H1 (cell line): ENCODE data around the gene DEDD. TPM values are rescaled to one million over a fixed set of nuclear protein-coding genes. Genes with fewer than 3 reads are reported as not detected.
A peak's percentile ranks its signal among the peaks of the same experiment; 100 is the strongest.

Experiments used
- CTCF ChIA-PET: fragments of 300-600 bp; sonication (Branson Sonifier 250); formaldehyde crosslinking; loops from one replicate; lab custom pipeline; 2021; ENCODE audit not compliant: partially characterized antibody; lab: Charles Lee
- POLR2A ChIA-PET: fragments of 300-600 bp; sonication (Branson Sonifier 250); formaldehyde crosslinking; loops from one replicate; lab custom pipeline; 2021; ENCODE audit warnings: inconsistent platforms; ENCODE audit not compliant: partially characterized antibody; lab: Charles Lee
- DNase-seq, 2 experiments: peaks; one replicate each; pipeline versions ENCODE4 v3.0.0 to v3.0.0-alpha.2; 2010 to 2022; ENCODE audit warnings: low spot score in 2 of 2, low read depth in 1 of 2, mixed read lengths in 1 of 2
- FAIRE-seq: peaks from 2 replicates; lab custom pipeline; 2011; peaks lifted over from hg19 to GRCh38; lab: Jason Lieb, UNC
- H2AFZ ChIP-seq: 2 replicates; pipeline ENCODE4 v1.8.1; 2012; ENCODE audit warnings: low read length, inconsistent platforms
- H2AK5ac ChIP-seq: 2 replicates; pipeline ENCODE4 v1.6.1; 2013; ENCODE audit warnings: low read depth, low read length
- H2BK120ac ChIP-seq: replicated peaks from 2 replicates; pipeline ENCODE3; 2013; ENCODE audit warnings: low read depth, low read length, inconsistent platforms
- H2BK12ac ChIP-seq: 2 replicates; pipeline ENCODE4 v1.6.1; 2013; ENCODE audit warnings: low read depth, low read length
- H2BK15ac ChIP-seq: 2 replicates; pipeline ENCODE4 v1.6.1; 2013; ENCODE audit warnings: low read length
- H2BK20ac ChIP-seq: 2 replicates; pipeline ENCODE4 v1.6.1; 2013; ENCODE audit warnings: low read length
- H2BK5ac ChIP-seq: 2 replicates; pipeline ENCODE4 v1.6.1; 2013; ENCODE audit warnings: low read depth, low read length
- H3K14ac ChIP-seq: 2 replicates; pipeline ENCODE4 v1.6.1; 2013; ENCODE audit warnings: inconsistent platforms; ENCODE audit not compliant: insufficient read length
- H3K18ac ChIP-seq: 2 replicates; pipeline ENCODE4 v1.6.1; 2013; ENCODE audit warnings: low read length; ENCODE audit errors: extremely low read depth
- H3K23ac ChIP-seq: 2 replicates; pipeline ENCODE4 v1.6.1; 2013; ENCODE audit warnings: inconsistent platforms; ENCODE audit not compliant: insufficient read length
- H3K23me2 ChIP-seq: 2 replicates; pipeline ENCODE4 v1.6.1; 2013; ENCODE audit warnings: low read depth, low read length
- H3K27ac ChIP-seq: 2 replicates; pipeline ENCODE4 v1.6.1; 2011; ENCODE audit warnings: low read depth, low read length, inconsistent platforms
- H3K27me3 ChIP-seq, 4 experiments: replicated peaks in 1 of 4; 1 replicate in 1 of 4; 2 replicates in 3 of 4; pipeline versions ENCODE4 v1.6.1 to v1.8.1; 2011 to 2013; ENCODE audit warnings: low read length in 3 of 4, mild to moderate bottlenecking in 3 of 4, inconsistent platforms in 2 of 4, mixed read lengths in 2 of 4, moderate library complexity in 1 of 4; ENCODE audit not compliant: control insufficient read depth in 3 of 4, insufficient read depth in 3 of 4; ENCODE audit errors: extremely low read depth in 1 of 4
- H3K36me3 ChIP-seq, 4 experiments: 2 replicates each; pipeline versions ENCODE4 v1.6.1 to v1.8.1; 2011 to 2013; ENCODE audit warnings: mild to moderate bottlenecking in 4 of 4, low read length in 3 of 4, moderate library complexity in 2 of 4, control low read depth in 1 of 4, inconsistent platforms in 1 of 4; ENCODE audit not compliant: insufficient read depth in 4 of 4, control insufficient read depth in 2 of 4
- H3K4ac ChIP-seq: replicated peaks from 2 replicates; pipeline ENCODE3; 2013; ENCODE audit warnings: low read length, low read depth, mixed read lengths, inconsistent platforms; ENCODE audit not compliant: insufficient read length
- H3K4me1 ChIP-seq, 4 experiments: replicated peaks in 1 of 4; 1 replicate in 1 of 4; 2 replicates in 3 of 4; pipeline versions ENCODE4 v1.6.1 to v1.8.1; 2011 to 2013; ENCODE audit warnings: low read length in 3 of 4, inconsistent platforms in 2 of 4, mixed read lengths in 1 of 4; ENCODE audit not compliant: insufficient read depth in 4 of 4, control insufficient read depth in 3 of 4
- H3K4me2 ChIP-seq, 2 experiments: 2 replicates each; pipeline versions ENCODE4 v1.6.1 to v1.8.1; 2011 to 2013; ENCODE audit warnings: low read depth in 2 of 2, low read length in 2 of 2, control low read depth in 1 of 2, inconsistent platforms in 1 of 2, mild to moderate bottlenecking in 1 of 2; ENCODE audit not compliant: insufficient read depth in 1 of 2
- H3K4me3 ChIP-seq, 4 experiments: fragments of 200-600, 300-600 bp in 1 of 4; sonication (generic), shearing (Covaris generic), sonication (Bioruptor Twin) in 1 of 4; 2 replicates each; pipeline versions ENCODE4 v1.5.1 to v1.8.1; 2011 to 2016; ENCODE audit warnings: low read length in 4 of 4, low read depth in 3 of 4, control low read depth in 2 of 4, inconsistent platforms in 2 of 4, mild to moderate bottlenecking in 2 of 4, mixed read lengths in 1 of 4, moderate library complexity in 1 of 4; ENCODE audit not compliant: insufficient read depth in 2 of 4; ENCODE audit errors: extremely low read depth in 1 of 4
- H3K56ac ChIP-seq: replicated peaks from 2 replicates; pipeline ENCODE3; 2013; ENCODE audit warnings: low read depth, mild to moderate bottlenecking, mixed read lengths, low read length, inconsistent platforms; ENCODE audit not compliant: insufficient read length
- H3K79me1 ChIP-seq: 2 replicates; pipeline ENCODE4 v1.6.1; 2013; ENCODE audit warnings: low read depth, low read length, control low read depth
- H3K79me2 ChIP-seq, 2 experiments: 2 replicates each; pipeline versions ENCODE4 v1.6.1 to v1.8.1; 2012 to 2013; ENCODE audit warnings: low read length in 2 of 2, mild to moderate bottlenecking in 2 of 2, inconsistent platforms in 1 of 2; ENCODE audit not compliant: insufficient read depth in 2 of 2, control insufficient read depth in 1 of 2
- H3K9ac ChIP-seq, 4 experiments: replicated peaks in 1 of 4; 1 replicate in 1 of 4; 2 replicates in 3 of 4; pipeline versions ENCODE4 v1.6.1 to v1.8.1; 2011 to 2013; ENCODE audit warnings: low read depth in 3 of 4, low read length in 3 of 4, control low read depth in 2 of 4, mild to moderate bottlenecking in 2 of 4, moderate library complexity in 2 of 4, inconsistent platforms in 1 of 4; ENCODE audit errors: extremely low read depth in 1 of 4
- H3K9me3 ChIP-seq, 2 experiments: 2 replicates each; pipeline versions ENCODE4 v1.6.1 to v1.8.1; 2012 to 2013; ENCODE audit warnings: mild to moderate bottlenecking in 2 of 2, moderate library complexity in 2 of 2, control low read depth in 1 of 2, inconsistent platforms in 1 of 2, low read depth in 1 of 2, low read length in 1 of 2, mixed read lengths in 1 of 2; ENCODE audit not compliant: insufficient read depth in 2 of 2
- H4K20me1 ChIP-seq, 2 experiments: replicated peaks in 1 of 2; 2 replicates each; pipeline versions ENCODE3 to v1.8.1; 2011 to 2013; ENCODE audit warnings: inconsistent platforms in 2 of 2, low read length in 2 of 2, mild to moderate bottlenecking in 1 of 2; ENCODE audit not compliant: insufficient read depth in 2 of 2, control insufficient read depth in 1 of 2
- H4K5ac ChIP-seq: 2 replicates; pipeline ENCODE4 v1.6.1; 2013; ENCODE audit warnings: low read length, low read depth, mixed read lengths, inconsistent platforms; ENCODE audit not compliant: insufficient read length
- H4K8ac ChIP-seq: 2 replicates; pipeline ENCODE4 v1.8.0; 2013; ENCODE audit warnings: mild to moderate bottlenecking, moderate library complexity, low read length, inconsistent platforms; ENCODE audit not compliant: insufficient read depth; ENCODE audit errors: extremely low read depth
- H4K91ac ChIP-seq: replicated peaks from 2 replicates; pipeline ENCODE3; 2013; ENCODE audit warnings: low read length, mixed read lengths, inconsistent platforms; ENCODE audit not compliant: insufficient read length
- ASH2L ChIP-seq: fragments of 200-600, 300-600 bp; sonication (generic); IDR thresholded peaks from one replicate; pipeline ENCODE4 v1.7.1; 2017; ENCODE audit warnings: low read length
- CBX5 ChIP-seq: fragments of 300-800, 300-1000 bp; sonication (generic); IDR thresholded peaks from 2 replicates; pipeline ENCODE4 v1.7.1; 2016; ENCODE audit warnings: antibody characterized with exemption, low read length, low read depth
- E2F6 ChIP-seq: IDR thresholded peaks from 2 replicates; pipeline ENCODE4 v1.6.1; 2012; ENCODE audit warnings: inconsistent platforms
- MAX ChIP-seq: IDR thresholded peaks from 2 replicates; pipeline ENCODE4 v1.6.1; 2012; ENCODE audit warnings: inconsistent platforms
- POLR2A ChIP-seq, 2 experiments: IDR thresholded peaks; 1 replicate in 1 of 2; 2 replicates in 1 of 2; pipeline ENCODE4 v1.6.1; 2011; ENCODE audit warnings: low read depth in 2 of 2, low read length in 2 of 2, mild to moderate bottlenecking in 2 of 2; ENCODE audit errors: control extremely low read depth in 1 of 2
- SAP30 ChIP-seq: fragments of 300-600 bp; sonication (generic); IDR thresholded peaks from 2 replicates; pipeline ENCODE4 v1.7.1; 2012; ENCODE audit warnings: low read length, moderate library complexity, mild to moderate bottlenecking, inconsistent platforms; ENCODE audit not compliant: insufficient read depth, insufficient replicate concordance
- SIN3A ChIP-seq, 2 experiments: IDR thresholded peaks in 1 of 2; conservative IDR thresholded peaks in 1 of 2; 2 replicates each; pipeline ENCODE4 v1.6.1; 2011 to 2012; ENCODE audit warnings: low read length in 2 of 2, improper control_type of control experiment in 1 of 2, low read depth in 1 of 2, mild to moderate bottlenecking in 1 of 2
- SP1 ChIP-seq: IDR thresholded peaks from 2 replicates; pipeline ENCODE4 v1.6.1; 2011; ENCODE audit warnings: low read depth, low read length
- WGBS, 2 experiments: shearing (Covaris generic) in 1 of 2; methylation state at CpG; one replicate each; pipeline versions ENCODE4 v1.1.6 to v1.1.7; 2013 to 2015; ENCODE audit warnings: low lambda C conversion rate in 2 of 2, mixed read lengths in 2 of 2, inconsistent platforms in 1 of 2, low coverage in 1 of 2, missing lambda C conversion rate in 1 of 2; ENCODE audit not compliant: insufficient replicate concordance in 2 of 2, insufficient coverage in 1 of 2, insufficient read length in 1 of 2; ENCODE audit errors: extremely low coverage in 1 of 2, missing lambda C conversion rate in 1 of 2; 5-methylcytosine and 5-hydroxymethylcytosine counted together
- polyA plus RNA-seq, 7 experiments: library from polyadenylated mRNA; depleted of rRNA in 3 of 7; stranded (reverse) in 5 of 7; unstranded in 2 of 7; fragments of >200 nt in 5 of 7; fragments of 200-250 nt in 2 of 7; gene quantifications; 1 replicate in 5 of 7; 2 replicates in 1 of 7; 4 replicates in 1 of 7; pipeline versions ENCODE4 v1.2.1 to v1.2.3, GENCODE V29; 2011 to 2013; ENCODE audit warnings: missing spikeins in 2 of 7, mixed read lengths in 2 of 7
- total RNA-seq: library from RNA; stranded (reverse); fragmentation: NEBNext Ultra II Directional; extraction: Animal tissue kit (Norgen Biotek cat#: 25700); gene quantifications from 2 replicates; pipeline ENCODE4 v1.2.1, GENCODE V29; 2021

Gene DEDD
- total and polyA plus RNA-seq, 2 of the 8 experiments (the other 6 are each of a cell fraction or from before 2014, with no cell fraction given) = 42.6 to 55.9 TPM

- peak overlapping the region; percentile 51; the same call in 1 of the 2 replicates for H2AFZ ChIP-seq
- H2AK5ac ChIP-seq = no peak overlapping the region
- CTCF ChIA-PET = interaction anchor here (1.2 to 2.7 kb wide), 5 partner anchors 19 to 39 kb away, joined by 3 to 10 read pairs (median 4); partner anchors contain the start of genes PPOX and UFC1
- no peak for TF ChIP-seq CBX5
- no peak for TF ChIP-seq SP1
- peak; percentile 91 for TF ChIP-seq ASH2L
- no peak for TF ChIP-seq SAP30
- no peak for TF ChIP-seq MAX
- no peak for TF ChIP-seq E2F6
- TF ChIP-seq POLR2A (IDR thresholded peaks at IDR 0.05; ENCODE audit: control extremely low read depth in 1 of 2, low read depth in 2 of 2, low read length in 2 of 2) = 0 out of 3 replicates have a peak, but pooled peaks of 1 of the 2 experiments have one; percentile 6
- 0 out of 4 replicates have a peak, but pooled peaks of 1 of the 2 experiments have one; percentile 10 for TF ChIP-seq SIN3A (conservative IDR thresholded peaks at IDR 0.05 in 1 of 2, IDR thresholded peaks at IDR 0.05 in 1 of 2; ENCODE audit: low read depth in 1 of 2, low read length in 2 of 2)
Observed at GRCh38 chr1:161133220-161133740, 813 bp upstream of the DEDD start.

More at GRCh38 chr1:161133220-161133740, 813 bp upstream of the DEDD start:
- Histone ChIP-seq H4K91ac (peak overlapping the region; percentile 46), H2BK5ac (peak overlapping the region; percentile 88), H2BK15ac (no peak overlapping the region), H4K20me1 (peaks cover 2 to 4% of the 10 kb centered on the region in 2 experiments), H3K23ac (no peak overlapping the region), H3K23me2 (peaks cover 9% of the 10 kb centered on the region), H3K14ac (no peak overlapping the region), H3K9me3 (no peaks in the 10 kb centered on the region), H4K5ac (peak overlapping the region; percentile 25), H3K36me3 (peaks cover 0 to 14% (median 4%) of the 10 kb centered on the region in 4 experiments; a peak in 3 of 8 replicates), H3K56ac (peak overlapping the region; percentile 23), H3K18ac (peak overlapping the region; percentile 53), H3K27me3 (no peaks in the 10 kb centered on the region), H3K27ac (peak overlapping the region; percentile 95), H3K4ac (peak overlapping the region; percentile 70), H3K9ac (peak overlapping the region; percentile 75 to 85 (median 80)), H3K79me2 (peaks cover 0 to 42% of the 10 kb centered on the region in 2 experiments; a peak in 3 of 4 replicates), H2BK20ac (no peak overlapping the region), H3K4me1 (no peaks in the 10 kb centered on the region; a peak in 1 of 7 replicates), H2BK120ac (no peak overlapping the region), H3K79me1 (peaks cover 9% of the 10 kb centered on the region), H2BK12ac (peak overlapping the region; percentile 91; the same call in 1 of the 2 replicates), H4K8ac (0 out of 2 replicates have a peak overlapping the region, but pooled peaks have one; percentile 26), H3K4me2 (peak overlapping the region; percentile 78), H3K4me3 (peak overlapping the region; percentile 71 to 97 (median 84))
- FAIRE-seq (peak; percentile 13), DNase-seq (no peak)
- WGBS, 2 experiments = 2% methylated on average over 11 of the region's 11 CpGs; no CpG with 5 or more reads in 1 of the 2 experiments
- POLR2A ChIA-PET = interaction anchor here (0.7 to 9.6 kb wide), 21 partner anchors 8 to 179 kb away, joined by 3 to 130 read pairs (median 5); partner anchors contain the start of genes ADAMTS4, B4GALT3, F11R and KLHDC9
